ENCODE data around the gene ZNF496.

DNA sequence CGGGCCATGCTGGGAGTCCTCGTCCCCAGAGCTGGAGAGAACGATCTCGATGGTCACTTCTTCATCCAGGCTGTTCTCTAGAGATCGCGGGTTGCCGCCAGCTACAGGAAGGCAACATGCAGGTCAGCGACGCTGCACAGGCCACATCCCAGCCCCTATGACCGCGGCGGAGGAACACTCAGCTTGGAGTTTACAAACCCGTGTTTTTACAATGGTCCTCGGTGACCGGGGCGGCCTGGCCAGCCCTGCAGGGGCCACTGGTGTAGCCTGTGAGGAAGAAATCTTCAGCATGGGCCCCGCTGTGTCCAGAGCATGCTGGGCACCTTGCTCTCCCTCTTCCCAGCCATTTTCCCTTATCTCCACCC, 30.5 kb downstream of the ZNF496 start:
- TF ChIP-seq EZH2 (IDR thresholded peaks at IDR 0.05; ENCODE audit: borderline replicate concordance, low read depth, low read length, severe bottlenecking) = no peak
- TF ChIP-seq, protein P1, sequence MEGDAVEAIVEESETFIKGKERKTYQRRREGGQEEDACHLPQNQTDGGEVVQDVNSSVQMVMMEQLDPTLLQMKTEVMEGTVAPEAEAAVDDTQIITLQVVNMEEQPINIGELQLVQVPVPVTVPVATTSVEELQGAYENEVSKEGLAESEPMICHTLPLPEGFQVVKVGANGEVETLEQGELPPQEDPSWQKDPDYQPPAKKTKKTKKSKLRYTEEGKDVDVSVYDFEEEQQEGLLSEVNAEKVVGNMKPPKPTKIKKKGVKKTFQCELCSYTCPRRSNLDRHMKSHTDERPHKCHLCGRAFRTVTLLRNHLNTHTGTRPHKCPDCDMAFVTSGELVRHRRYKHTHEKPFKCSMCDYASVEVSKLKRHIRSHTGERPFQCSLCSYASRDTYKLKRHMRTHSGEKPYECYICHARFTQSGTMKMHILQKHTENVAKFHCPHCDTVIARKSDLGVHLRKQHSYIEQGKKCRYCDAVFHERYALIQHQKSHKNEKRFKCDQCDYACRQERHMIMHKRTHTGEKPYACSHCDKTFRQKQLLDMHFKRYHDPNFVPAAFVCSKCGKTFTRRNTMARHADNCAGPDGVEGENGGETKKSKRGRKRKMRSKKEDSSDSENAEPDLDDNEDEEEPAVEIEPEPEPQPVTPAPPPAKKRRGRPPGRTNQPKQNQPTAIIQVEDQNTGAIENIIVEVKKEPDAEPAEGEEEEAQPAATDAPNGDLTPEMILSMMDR (IDR thresholded peaks at IDR 0.05; ENCODE audit: borderline replicate concordance, extremely low read depth, low read length, poor library complexity, severe bottlenecking) = no peak
